GM10266 (cell line): ENCODE results near the gene UXS1.

ENCODE experiments used
- DNase-seq: peaks from one replicate; pipeline ENCODE4 v3.0.0; 2012; ENCODE audit errors: extremely low spot score
- CTCF ChIP-seq: IDR thresholded peaks from 2 replicates; pipeline ENCODE4 v1.5.1; 2012; ENCODE audit warnings: mild to moderate bottlenecking, low read depth; ENCODE audit not compliant: control insufficient read depth, insufficient read depth; ENCODE audit errors: missing control alignments

UXS1 gene

DNA sequence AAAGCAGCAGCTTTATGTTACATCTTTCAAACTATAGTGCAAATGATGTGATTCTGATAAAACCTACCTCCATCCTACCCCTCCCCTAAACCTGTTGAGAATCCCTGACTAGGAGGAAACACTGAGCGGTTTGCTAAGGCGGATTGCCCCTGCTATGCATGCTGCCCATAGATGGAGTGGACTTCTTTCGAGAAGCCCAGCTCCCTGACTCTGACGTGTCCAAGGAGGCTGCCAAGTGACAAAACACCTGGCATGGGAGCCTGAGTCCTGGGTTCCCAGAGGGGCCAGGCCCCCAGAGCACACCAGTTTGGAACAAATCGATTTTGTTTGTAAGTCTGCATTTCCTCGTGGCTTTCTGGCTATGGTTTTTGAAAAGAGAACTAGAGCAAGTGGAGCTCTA is 1.4 kb upstream of the UXS1 start:
- no peak for TF ChIP-seq CTCF
- no peak for DNase-seq

GRCh38 chr2:106193690-106193976 is 468 bp downstream of the UXS1 start:
- DNase-seq = no peak
- TF ChIP-seq CTCF = no peak

- no peak for TF ChIP-seq CTCF
- peak; percentile 72 for DNase-seq
Observed at GRCh38 chr2:106192752-106193689, 1.1 kb downstream of the UXS1 start.

- TF ChIP-seq CTCF = no peak
- DNase-seq = no peak
Observed at GRCh38 chr2:106191511-106192016, 2.5 kb downstream of the UXS1 start.

- TF ChIP-seq CTCF = no peak
- DNase-seq = no peak
Observed at GRCh38 chr2:106189764-106190468, 4.2 kb downstream of the UXS1 start.

DNA sequence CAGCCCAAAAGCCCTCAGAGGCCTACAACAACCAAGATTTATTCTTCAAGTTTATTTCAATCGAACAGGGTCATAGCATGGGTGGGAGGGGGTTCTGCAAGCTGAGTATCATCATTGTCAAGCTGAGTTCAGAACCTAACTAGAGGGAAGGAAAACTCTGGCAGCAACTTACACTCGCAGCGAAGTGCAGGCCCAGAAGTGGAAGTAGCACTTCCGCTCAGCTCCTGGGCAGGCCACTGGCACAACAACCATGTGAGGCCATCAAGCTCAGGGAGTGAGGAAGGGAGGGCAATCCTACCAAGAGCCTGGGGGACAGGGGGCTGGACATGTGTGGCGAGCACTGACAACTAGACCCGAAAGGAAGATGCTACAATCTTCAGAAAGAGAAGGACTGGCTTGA is 4.8 kb downstream of the UXS1 start:
- DNase-seq = no peak
- TF ChIP-seq CTCF = no peak
